ENCODE measurements around the gene IGFBP2. TPM values are rescaled to one million over a fixed set of nuclear protein-coding genes. Genes with fewer than 3 reads are reported as not detected.

Gene IGFBP2
- total RNA-seq, 1 experiment from 2014 or later: 363 TPM

DNA sequence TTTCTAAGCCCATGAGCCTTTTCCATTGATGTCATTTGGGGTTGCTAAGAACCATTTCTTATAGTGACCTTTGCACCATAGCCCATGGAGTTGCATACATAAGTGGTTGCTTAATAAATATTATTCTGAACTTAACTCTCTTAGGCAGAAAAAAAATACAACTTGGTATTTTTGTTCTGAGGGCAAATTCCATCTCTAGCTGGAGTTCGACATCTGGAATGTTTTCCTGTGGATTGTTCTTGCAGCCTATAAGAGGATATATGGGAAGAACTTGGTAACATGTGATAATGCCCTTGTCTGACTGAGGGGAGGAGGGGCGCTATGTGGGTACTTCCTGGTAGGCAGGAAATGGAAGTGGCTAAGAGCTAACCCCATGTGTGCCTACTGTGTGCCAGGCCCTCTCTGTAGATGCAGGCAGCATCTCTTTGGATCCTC is 20.7 kb downstream of the IGFBP2 start:
- H3T11ph ChIP-seq (ENCODE audit: low read length): no peak overlapping the region
- H4K91ac ChIP-seq (ENCODE audit: insufficient read length, low read depth, low read length): no peak overlapping the region
- no peak overlapping the region for H2BK20ac ChIP-seq (ENCODE audit: low read depth, low read length, poor library complexity, severe bottlenecking)
- H4K20me1 ChIP-seq (ENCODE audit: control insufficient read depth, insufficient read depth, insufficient read length): no peaks in the 10 kb centered on the region
- peaks cover 8% of the 10 kb centered on the region for H3K79me1 ChIP-seq (ENCODE audit: insufficient read depth, low read depth, low read length, poor library complexity, severe bottlenecking)
- peaks cover 22% of the 10 kb centered on the region; the same call in 1 of the 2 replicates for H3K79me2 ChIP-seq (ENCODE audit: insufficient read depth, low read length)
- H3K18ac ChIP-seq (ENCODE audit: insufficient read length, low read depth, low read length): no peak overlapping the region
- no peak overlapping the region for H3K4me3 Mint-ChIP-seq
- TF ChIP-seq, protein P1, sequence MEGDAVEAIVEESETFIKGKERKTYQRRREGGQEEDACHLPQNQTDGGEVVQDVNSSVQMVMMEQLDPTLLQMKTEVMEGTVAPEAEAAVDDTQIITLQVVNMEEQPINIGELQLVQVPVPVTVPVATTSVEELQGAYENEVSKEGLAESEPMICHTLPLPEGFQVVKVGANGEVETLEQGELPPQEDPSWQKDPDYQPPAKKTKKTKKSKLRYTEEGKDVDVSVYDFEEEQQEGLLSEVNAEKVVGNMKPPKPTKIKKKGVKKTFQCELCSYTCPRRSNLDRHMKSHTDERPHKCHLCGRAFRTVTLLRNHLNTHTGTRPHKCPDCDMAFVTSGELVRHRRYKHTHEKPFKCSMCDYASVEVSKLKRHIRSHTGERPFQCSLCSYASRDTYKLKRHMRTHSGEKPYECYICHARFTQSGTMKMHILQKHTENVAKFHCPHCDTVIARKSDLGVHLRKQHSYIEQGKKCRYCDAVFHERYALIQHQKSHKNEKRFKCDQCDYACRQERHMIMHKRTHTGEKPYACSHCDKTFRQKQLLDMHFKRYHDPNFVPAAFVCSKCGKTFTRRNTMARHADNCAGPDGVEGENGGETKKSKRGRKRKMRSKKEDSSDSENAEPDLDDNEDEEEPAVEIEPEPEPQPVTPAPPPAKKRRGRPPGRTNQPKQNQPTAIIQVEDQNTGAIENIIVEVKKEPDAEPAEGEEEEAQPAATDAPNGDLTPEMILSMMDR (conservative IDR thresholded peaks at IDR 0.05): no peak
- H3K4me1 ChIP-seq (ENCODE audit: insufficient read depth, low read length): peaks cover 5% of the 10 kb centered on the region; the same call in 1 of the 2 replicates
- no peak overlapping the region for H4K8ac ChIP-seq (replicated peaks; ENCODE audit: insufficient read length, low read depth, low read length)
- no peaks in the 10 kb centered on the region for H3K23me2 ChIP-seq (ENCODE audit: insufficient read length, low read depth, low read length, poor library complexity, severe bottlenecking)
- no peak overlapping the region for H3K9ac ChIP-seq (ENCODE audit: extremely low read depth, insufficient read length, low read length)
- H2BK5ac ChIP-seq (ENCODE audit: insufficient read length, low read length): no peak overlapping the region
- no peaks in the 10 kb centered on the region for H3K9me3 ChIP-seq (ENCODE audit: control insufficient read depth, low read depth, low read length)
- peaks cover 15 to 57% (median 32%) of the 10 kb centered on the region in 3 experiments; a peak in 6 of 7 replicates for H3K36me3 Mint-ChIP-seq (ENCODE audit: insufficient read depth in 1 of 3, low read depth in 3 of 3)
- no peak overlapping the region for H2BK12ac ChIP-seq (ENCODE audit: insufficient read length, low read depth, low read length)
- no CpG with 5 or more reads among the region's 2 CpGs for WGBS (ENCODE audit: extremely low coverage, insufficient read length, low lambda C conversion rate)
- H3K9me3 Mint-ChIP-seq: no peaks in the 10 kb centered on the region
- no peak overlapping the region for H2AFZ ChIP-seq (ENCODE audit: low read length)
- no peak overlapping the region for H3K56ac ChIP-seq (ENCODE audit: insufficient read length, low read depth, low read length)
- H4K5ac ChIP-seq (ENCODE audit: insufficient read length, low read depth, low read length): no peak overlapping the region
- no peak overlapping the region for H3K27ac ChIP-seq (ENCODE audit: insufficient read length, low read depth, low read length)
- no peak overlapping the region for H2AK5ac ChIP-seq (ENCODE audit: insufficient read length, low read length)
- no peak overlapping the region for H3K4ac ChIP-seq (ENCODE audit: low read depth, low read length)
- no peaks in the 10 kb centered on the region for H3K27me3 Mint-ChIP-seq (ENCODE audit: low read depth)
- no peaks in the 10 kb centered on the region for H3K27me3 ChIP-seq (ENCODE audit: insufficient read depth, low read length)
- H3K23ac ChIP-seq (ENCODE audit: insufficient read length, low read depth, low read length): no peak overlapping the region
- no peak overlapping the region for H3K27ac Mint-ChIP-seq
- H3K4me2 ChIP-seq (ENCODE audit: insufficient read depth, insufficient read length, low read length): no peak overlapping the region
- no peak for DNase-seq
- no peak overlapping the region for H2BK120ac ChIP-seq (ENCODE audit: low read depth, low read length, poor library complexity, severe bottlenecking)
- H2BK15ac ChIP-seq (ENCODE audit: low read depth, low read length): no peak overlapping the region
- no peak overlapping the region for H3K14ac ChIP-seq (ENCODE audit: insufficient read depth, low read length)
- H3K4me1 Mint-ChIP-seq: peaks cover 49 to 61% of the 10 kb centered on the region in 2 experiments
